HG03378 (cell line): ENCODE measurements around the gene BHLHE23.
"Not testable (repeated sequence)": the region's sequence is repeated elsewhere in the genome, so short reads cannot be mapped to it uniquely, and the experiment has no call there.

Source experiments
- ATAC-seq: cut with Tn5 transposase; IDR thresholded peaks from one replicate; pipeline ENCODE4 v1.9.1; 2021; ENCODE audit warnings: mild to moderate bottlenecking, moderate library complexity; ENCODE audit not compliant: unreplicated experiment

The BHLHE23 gene

DNA sequence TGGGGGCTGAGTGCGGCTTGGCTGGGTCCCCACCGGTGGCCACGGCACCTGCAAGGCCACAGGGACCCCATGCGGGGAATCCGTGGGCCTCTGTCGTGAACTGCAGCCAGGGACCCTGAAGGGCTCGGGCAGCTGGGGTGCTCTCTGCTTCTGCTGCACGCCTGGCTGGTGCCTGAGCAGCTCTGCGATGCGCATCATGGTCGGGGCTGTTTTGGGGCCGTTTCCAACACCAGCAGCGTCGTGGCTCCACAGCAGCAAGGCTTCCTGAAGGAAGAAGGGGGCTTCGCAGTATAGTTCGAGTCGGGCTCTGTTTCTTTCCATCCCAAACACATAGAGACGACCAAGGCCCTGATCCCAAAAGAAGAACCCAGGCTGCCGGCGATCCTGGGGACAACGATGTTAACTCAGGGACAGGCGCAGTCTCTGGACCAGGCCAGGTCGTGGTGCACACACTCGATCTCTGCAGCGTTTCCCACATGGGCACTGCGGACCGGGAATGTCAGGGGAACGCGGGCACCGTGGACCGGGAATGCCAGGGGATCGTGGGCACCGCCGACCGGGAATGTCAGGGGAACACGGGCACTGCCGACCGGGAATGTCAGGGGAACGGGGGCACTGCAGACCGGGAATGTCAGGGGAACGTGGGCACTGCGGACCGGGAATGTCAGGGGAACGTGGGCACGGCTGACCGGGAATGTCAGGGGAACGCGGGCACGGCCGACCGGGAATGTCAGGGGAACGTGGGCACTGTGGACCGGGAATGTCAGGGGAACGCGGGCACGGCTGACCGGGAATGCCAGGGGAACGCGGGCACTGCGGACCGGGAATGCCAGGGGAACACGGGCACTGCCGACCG is 36.8 kb upstream of the BHLHE23 start:
- no peak for ATAC-seq

- no peak for ATAC-seq
These were observed 35.8 kb upstream of the BHLHE23 start for GRCh38 chr20:63042448-63043071.

- no peak for ATAC-seq
These were observed 35.0 kb upstream of the BHLHE23 start for GRCh38 chr20:63041776-63042175.

- ATAC-seq = no peak
These were observed 31.0 kb upstream of the BHLHE23 start for GRCh38 chr20:63037669-63038268.

DNA sequence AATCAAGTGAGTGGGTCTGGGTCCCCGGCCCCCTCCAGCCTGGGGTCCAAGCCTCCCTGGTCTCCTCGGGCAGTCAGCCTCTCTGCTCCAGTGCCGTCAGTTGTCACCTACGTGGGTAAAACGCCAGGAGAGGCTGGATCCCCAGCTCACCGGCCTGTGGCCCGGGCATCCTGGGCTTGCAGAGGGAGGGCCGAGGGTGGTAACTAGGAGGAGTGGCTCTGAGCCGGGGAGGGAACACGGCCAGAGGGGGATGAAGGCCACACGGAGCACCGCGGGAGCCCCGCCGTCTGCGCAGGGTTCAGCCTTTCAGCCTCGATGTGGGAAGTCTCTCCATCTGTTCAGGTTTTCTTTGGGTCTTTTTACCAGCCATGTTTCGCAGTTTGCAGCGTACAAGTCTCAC is 29.5 kb upstream of the BHLHE23 start:
- no peak for ATAC-seq

DNA sequence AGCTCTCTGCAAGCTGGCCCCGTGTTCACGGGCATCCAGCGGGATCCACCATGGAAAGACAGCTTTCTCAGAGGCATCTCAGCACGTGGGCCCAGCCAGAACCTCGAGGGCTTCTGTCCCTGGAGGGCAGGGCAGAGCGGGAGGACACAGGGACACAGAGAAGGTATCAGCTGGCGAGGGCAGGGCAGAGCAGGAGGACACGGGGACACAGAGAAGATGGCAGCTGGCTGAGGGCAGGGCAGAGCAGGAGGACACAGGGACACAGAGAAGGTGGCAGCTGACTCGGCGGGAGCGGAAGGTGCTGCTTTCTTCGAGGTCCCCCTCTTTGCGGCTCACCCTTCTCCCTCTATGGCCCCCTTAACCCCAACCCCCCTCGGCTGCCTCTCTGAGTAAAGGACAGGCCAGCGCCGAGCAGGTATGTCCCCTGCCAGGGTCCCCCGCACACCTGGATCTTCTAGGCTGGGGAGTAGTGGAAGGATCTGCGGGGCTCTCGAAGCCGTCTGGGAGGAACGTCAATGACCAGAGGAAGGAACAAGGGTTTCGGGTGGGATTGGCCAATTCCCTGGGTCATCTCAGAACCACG is 28.9 kb upstream of the BHLHE23 start:
- ATAC-seq = no peak

DNA sequence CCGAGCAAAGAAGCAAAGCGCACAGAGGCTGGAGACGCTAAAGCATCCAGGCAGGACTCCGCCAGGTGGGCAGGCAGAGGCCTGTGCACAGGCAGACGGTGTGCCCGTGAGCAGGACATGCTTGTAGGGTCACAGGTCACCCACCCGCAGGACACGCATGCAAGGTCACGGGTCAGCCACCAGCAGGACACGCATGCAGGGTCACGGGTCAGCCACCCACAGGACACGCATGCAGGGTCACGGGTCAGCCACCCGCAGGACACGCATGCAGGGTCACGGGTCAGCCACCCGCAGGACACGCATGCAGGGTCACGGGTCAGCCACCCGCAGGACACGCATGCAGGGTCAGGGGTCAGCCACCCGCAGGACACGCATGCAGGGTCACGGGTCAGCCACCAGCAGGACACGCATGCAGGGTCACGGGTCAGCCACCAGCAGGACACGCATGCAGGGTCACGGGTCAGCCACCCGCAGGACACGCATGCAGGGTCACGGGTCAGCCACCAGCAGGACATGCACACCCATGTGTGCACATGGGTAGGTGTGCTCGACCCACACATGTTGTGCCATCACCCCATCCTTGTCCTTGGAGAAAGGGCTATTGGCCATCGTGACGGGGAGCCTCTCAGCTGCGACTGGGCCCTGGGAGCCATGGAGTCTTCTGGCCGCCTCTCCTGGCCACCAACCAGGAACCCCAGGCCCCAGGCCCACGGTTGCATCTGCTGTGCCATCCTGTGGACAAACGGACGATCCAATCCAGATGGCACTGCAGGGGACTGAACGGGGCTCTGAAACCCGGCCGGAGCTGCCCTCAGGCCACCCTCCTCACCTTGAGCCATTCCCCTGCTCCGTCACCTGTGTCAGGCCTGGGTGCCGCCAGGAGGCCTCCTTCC is 28.2 kb upstream of the BHLHE23 start:
- not testable (repeated sequence) for ATAC-seq

- ATAC-seq = no peak
These were observed 27.3 kb upstream of the BHLHE23 start for GRCh38 chr20:63033794-63034709.

- no peak for ATAC-seq
These were observed 26.4 kb upstream of the BHLHE23 start for GRCh38 chr20:63032861-63033793.

DNA sequence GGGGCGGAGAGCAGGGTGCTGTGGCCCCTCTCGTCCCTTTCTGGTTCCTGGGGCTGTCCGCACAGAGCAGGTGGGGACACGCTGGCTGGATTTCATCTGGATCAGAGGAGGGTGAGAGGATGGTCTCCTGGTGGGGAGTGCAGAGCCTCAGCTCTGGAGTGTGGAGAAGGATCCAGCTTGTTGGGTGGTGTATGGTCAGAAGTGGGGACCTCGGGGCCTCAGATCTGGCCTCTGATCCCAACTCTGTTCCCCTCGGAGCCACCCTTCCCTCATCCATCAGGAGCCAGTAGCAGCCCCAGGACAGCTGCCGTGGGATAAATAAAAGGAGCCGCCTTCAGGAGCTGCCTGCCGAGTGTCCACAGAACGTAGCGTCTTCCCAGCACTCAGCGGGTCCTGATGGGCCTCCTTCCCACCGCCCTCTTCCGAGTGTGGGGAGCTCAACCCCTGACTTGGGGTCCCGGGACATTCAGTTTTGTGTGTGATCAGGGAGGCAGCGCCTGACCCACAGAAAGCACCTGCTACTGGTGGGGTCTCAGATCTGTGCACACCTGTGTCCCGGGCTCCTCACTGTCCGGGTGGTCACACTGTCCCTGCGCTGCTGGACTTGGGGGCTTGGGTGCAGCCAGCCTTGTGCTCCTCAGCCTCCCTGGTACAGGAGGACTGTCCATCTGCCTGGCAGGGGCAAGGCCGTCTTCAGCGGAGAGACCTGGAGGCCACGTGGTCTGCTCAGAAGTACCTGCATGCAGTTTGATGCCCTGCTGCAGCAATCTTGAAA is 25.4 kb upstream of the BHLHE23 start:
- ATAC-seq = no peak

GRCh38 chr20:63031251-63032014 is 24.7 kb upstream of the BHLHE23 start:
- no peak for ATAC-seq

DNA sequence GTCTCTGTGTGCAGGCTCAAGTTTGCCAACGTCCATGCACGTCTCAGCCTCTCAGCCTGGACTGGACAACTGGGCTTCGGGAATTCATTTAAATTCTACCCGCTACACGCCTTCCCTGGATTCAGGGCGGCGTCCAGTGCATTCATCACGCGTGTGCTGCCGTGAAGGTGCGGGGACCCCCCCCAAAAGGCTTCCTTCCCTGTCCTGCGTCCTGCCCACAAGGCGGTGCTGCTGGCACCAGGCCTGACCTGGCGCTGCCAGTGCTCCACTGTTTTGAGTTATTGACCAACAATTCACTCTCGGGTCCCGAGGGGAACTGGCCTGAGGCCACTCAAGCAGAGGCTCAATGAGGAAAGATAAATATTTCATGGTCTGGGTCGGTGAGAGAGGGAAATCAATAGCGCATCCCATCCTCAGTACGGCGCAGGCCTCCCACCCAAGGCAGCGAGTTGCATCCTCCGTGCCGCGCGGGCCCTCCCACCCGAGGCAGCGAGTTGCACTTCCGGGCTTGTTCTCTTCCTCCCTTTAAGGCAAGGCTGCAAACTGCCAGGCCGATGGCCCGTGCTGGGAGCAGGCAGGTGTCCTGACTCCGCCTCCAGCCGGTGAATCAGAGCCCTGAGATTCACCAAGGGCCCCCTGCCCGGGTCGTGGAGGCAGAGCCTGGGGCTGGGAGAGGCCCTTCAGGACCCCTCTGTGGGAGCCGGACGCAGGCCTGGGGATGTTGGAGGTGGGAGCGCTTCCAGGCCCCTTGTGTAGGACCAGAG is 22.8 kb upstream of the BHLHE23 start:
- ATAC-seq = no peak

DNA sequence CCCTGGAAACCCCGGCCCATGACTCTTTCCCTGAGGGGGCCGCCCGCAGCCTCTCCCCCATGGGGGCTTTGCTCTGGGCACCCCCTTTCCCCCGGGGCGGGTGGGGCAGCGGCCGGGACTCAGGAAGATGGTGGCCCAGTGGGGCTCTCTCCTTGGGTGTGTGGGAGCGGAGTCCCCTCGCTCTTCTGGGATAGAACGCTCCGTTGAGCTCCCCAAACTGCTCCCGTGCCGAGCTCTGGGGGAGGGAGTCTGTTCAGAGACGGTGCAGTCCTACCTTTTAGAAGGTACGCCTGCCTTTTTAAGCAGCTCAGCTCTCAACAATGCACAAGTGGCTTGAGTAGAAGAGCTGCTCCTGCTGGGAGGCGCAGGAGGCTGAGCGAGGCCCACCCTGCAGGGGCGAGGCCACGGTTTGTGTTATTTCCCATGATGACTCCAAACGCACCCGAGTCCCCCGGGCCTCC is 21.7 kb upstream of the BHLHE23 start:
- ATAC-seq = no peak

- ATAC-seq = no peak
These were observed 21.2 kb upstream of the BHLHE23 start for GRCh38 chr20:63027922-63028389.

DNA sequence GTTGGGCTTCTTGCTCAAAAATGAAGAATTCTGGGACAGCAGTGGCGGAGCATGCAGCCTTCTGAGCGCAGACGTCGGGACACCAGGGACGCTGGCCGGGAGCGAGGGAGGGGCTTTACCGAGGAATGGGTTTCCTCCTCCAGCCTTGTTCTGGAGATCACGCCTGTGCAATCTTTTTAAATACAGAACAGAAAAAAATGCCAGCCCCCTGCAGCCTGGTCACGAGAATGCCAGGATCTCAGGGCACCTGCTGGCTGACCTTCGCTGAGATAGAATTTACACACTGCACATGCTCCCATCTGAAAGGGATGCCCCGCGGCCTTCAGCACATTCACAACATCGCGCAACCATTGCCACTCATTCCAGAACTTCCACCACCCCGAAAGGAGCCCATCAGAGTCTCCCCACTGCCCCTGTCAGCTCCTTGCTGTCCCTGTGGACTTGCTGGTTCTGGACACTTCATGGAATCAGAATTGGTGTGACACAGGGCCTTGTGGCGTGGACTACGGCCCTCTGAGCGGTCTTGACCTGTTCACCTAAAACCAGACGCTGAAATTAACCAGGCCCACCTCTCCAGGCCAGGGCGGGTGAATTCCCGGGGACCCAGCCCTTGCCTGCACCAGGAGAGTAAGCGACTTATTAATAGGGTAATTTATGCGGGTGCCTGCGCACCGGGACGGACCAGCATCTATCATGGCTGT is 20.6 kb upstream of the BHLHE23 start:
- no peak for ATAC-seq
